ENCODE measurements around the gene SCAF11. TPM values are rescaled to one million over a fixed set of nuclear protein-coding genes. Genes with fewer than 3 reads are reported as not detected.
A peak's percentile ranks its signal among the peaks of the same experiment; 100 is the strongest.

SCAF11 gene
- total and polyA plus RNA-seq, 2 experiments from 2014 or later, result 77.0 to 84.8 TPM

DNA sequence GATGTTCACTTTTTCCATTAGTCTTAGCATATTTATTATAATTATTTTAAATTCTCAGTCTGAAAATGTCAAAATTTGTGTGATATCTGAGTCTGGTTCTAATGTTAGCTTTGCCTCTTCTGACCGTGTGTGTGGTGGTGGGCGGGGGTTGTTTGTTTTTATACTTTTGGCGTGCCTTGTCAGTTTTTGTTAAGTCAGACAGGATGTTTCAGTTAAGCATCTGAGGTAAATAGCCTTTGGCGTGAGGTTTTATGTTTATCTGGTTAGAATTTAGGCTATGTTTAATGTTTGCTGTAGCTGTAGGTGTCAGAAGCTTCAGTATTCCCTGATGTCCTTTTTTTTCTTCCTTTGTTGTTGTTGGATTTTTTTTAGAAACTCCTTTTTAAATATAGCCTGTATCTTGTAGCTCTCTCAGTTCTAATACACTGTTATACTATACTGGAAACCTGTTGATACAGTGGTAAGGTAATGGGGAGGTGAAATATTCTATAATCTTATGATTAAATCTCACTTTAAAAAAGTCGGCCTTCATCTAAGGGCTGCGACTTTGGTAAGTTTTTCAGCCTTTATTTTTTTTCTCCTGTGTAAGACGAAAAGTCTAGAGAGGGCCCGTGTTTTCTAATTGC, 111.6 kb downstream of the SCAF11 start:
- DNase-seq (ENCODE audit: low spot score), result no peak
- Histone ChIP-seq H3K27ac (ENCODE audit: low read depth) (no peak overlapping the region), H2AFZ (no peak overlapping the region), H3K79me2 (replicated peaks; ENCODE audit: insufficient read depth) (no peaks in the 10 kb centered on the region), H3K4me3 (no peak overlapping the region), H3K27me3 (ENCODE audit: insufficient read depth) (no peaks in the 10 kb centered on the region), H3K9me2 (ENCODE audit: insufficient read depth) (no peaks in the 10 kb centered on the region), H3K36me3 (ENCODE audit: insufficient read depth) (no peaks in the 10 kb centered on the region; the same call in 1 of the 2 replicates), H4K20me1 (replicated peaks; ENCODE audit: insufficient read depth) (no peaks in the 10 kb centered on the region), H3F3A (replicated peaks; ENCODE audit: low read depth) (no peaks in the 10 kb centered on the region), H3K4me1 (ENCODE audit: insufficient read depth) (peaks cover 5% of the 10 kb centered on the region; the same call in 1 of the 2 replicates), H3K4me2 (no peak overlapping the region)
- TF ChIP-seq NANOG (IDR thresholded peaks at IDR 0.05; ENCODE audit: borderline replicate concordance), result no peak
- TF ChIP-seq, protein P1, sequence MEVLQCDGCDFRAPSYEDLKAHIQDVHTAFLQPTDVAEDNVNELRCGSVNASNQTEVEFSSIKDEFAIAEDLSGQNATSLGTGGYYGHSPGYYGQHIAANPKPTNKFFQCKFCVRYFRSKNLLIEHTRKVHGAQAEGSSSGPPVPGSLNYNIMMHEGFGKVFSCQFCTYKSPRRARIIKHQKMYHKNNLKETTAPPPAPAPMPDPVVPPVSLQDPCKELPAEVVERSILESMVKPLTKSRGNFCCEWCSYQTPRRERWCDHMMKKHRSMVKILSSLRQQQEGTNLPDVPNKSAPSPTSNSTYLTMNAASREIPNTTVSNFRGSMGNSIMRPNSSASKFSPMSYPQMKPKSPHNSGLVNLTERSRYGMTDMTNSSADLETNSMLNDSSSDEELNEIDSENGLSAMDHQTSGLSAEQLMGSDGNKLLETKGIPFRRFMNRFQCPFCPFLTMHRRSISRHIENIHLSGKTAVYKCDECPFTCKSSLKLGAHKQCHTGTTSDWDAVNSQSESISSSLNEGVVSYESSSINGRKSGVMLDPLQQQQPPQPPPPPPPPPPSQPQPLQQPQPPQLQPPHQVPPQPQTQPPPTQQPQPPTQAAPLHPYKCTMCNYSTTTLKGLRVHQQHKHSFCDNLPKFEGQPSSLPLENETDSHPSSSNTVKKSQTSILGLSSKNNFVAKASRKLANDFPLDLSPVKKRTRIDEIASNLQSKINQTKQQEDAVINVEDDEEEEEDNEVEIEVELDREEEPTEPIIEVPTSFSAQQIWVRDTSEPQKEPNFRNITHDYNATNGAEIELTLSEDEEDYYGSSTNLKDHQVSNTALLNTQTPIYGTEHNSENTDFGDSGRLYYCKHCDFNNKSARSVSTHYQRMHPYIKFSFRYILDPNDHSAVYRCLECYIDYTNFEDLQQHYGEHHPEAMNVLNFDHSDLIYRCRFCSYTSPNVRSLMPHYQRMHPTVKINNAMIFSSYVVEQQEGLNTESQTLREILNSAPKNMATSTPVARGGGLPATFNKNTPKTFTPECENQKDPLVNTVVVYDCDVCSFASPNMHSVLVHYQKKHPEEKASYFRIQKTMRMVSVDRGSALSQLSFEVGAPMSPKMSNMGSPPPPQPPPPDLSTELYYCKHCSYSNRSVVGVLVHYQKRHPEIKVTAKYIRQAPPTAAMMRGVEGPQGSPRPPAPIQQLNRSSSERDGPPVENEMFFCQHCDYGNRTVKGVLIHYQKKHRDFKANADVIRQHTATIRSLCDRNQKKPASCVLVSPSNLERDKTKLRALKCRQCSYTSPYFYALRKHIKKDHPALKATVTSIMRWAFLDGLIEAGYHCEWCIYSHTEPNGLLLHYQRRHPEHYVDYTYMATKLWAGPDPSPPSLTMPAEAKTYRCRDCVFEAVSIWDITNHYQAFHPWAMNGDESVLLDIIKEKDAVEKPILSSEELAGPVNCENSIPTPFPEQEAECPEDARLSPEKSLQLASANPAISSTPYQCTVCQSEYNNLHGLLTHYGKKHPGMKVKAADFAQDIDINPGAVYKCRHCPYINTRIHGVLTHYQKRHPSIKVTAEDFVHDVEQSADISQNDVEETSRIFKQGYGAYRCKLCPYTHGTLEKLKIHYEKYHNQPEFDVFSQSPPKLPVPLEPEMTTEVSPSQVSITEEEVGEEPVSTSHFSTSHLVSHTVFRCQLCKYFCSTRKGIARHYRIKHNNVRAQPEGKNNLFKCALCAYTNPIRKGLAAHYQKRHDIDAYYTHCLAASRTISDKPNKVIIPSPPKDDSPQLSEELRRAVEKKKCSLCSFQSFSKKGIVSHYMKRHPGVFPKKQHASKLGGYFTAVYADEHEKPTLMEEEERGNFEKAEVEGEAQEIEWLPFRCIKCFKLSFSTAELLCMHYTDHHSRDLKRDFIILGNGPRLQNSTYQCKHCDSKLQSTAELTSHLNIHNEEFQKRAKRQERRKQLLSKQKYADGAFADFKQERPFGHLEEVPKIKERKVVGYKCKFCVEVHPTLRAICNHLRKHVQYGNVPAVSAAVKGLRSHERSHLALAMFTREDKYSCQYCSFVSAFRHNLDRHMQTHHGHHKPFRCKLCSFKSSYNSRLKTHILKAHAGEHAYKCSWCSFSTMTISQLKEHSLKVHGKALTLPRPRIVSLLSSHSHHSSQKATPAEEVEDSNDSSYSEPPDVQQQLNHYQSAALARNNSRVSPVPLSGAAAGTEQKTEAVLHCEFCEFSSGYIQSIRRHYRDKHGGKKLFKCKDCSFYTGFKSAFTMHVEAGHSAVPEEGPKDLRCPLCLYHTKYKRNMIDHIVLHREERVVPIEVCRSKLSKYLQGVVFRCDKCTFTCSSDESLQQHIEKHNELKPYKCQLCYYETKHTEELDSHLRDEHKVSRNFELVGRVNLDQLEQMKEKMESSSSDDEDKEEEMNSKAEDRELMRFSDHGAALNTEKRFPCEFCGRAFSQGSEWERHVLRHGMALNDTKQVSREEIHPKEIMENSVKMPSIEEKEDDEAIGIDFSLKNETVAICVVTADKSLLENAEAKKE (CRISPR knock-in tag; IDR thresholded peaks at IDR 0.05), result no peak
- no peak for TF ChIP-seq EZH2 (IDR thresholded peaks at IDR 0.05; ENCODE audit: low read depth, unreplicated experiment)
- no peak for TF ChIP-seq POLR2AphosphoS5 (IDR thresholded peaks at IDR 0.05; ENCODE audit: low read depth)
- no peak for TF ChIP-seq EZH2phosphoT487 (IDR thresholded peaks at IDR 0.05; ENCODE audit: unreplicated experiment)
- no peak for TF ChIP-seq STAT1 (IDR thresholded peaks at IDR 0.05; ENCODE audit: unreplicated experiment)
- TF ChIP-seq, protein P2, sequence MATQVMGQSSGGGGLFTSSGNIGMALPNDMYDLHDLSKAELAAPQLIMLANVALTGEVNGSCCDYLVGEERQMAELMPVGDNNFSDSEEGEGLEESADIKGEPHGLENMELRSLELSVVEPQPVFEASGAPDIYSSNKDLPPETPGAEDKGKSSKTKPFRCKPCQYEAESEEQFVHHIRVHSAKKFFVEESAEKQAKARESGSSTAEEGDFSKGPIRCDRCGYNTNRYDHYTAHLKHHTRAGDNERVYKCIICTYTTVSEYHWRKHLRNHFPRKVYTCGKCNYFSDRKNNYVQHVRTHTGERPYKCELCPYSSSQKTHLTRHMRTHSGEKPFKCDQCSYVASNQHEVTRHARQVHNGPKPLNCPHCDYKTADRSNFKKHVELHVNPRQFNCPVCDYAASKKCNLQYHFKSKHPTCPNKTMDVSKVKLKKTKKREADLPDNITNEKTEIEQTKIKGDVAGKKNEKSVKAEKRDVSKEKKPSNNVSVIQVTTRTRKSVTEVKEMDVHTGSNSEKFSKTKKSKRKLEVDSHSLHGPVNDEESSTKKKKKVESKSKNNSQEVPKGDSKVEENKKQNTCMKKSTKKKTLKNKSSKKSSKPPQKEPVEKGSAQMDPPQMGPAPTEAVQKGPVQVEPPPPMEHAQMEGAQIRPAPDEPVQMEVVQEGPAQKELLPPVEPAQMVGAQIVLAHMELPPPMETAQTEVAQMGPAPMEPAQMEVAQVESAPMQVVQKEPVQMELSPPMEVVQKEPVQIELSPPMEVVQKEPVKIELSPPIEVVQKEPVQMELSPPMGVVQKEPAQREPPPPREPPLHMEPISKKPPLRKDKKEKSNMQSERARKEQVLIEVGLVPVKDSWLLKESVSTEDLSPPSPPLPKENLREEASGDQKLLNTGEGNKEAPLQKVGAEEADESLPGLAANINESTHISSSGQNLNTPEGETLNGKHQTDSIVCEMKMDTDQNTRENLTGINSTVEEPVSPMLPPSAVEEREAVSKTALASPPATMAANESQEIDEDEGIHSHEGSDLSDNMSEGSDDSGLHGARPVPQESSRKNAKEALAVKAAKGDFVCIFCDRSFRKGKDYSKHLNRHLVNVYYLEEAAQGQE (IDR thresholded peaks at IDR 0.05; ENCODE audit: unreplicated experiment), result no peak
- TF ChIP-seq CREB1 (CRISPR knock-in tag; IDR thresholded peaks at IDR 0.05; ENCODE audit: low read depth), result no peak
- TF ChIP-seq ZNF114 (CRISPR knock-in tag; IDR thresholded peaks at IDR 0.05), result no peak
- no peak for TF ChIP-seq JUNB (IDR thresholded peaks at IDR 0.05; ENCODE audit: unreplicated experiment)
- TF ChIP-seq, protein P3, sequence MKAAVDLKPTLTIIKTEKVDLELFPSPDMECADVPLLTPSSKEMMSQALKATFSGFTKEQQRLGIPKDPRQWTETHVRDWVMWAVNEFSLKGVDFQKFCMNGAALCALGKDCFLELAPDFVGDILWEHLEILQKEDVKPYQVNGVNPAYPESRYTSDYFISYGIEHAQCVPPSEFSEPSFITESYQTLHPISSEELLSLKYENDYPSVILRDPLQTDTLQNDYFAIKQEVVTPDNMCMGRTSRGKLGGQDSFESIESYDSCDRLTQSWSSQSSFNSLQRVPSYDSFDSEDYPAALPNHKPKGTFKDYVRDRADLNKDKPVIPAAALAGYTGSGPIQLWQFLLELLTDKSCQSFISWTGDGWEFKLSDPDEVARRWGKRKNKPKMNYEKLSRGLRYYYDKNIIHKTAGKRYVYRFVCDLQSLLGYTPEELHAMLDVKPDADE (IDR thresholded peaks at IDR 0.05), result no peak
- TF ChIP-seq ZNF331 (CRISPR knock-in tag; IDR thresholded peaks at IDR 0.05; ENCODE audit: low read depth), result no peak
- TF ChIP-seq, protein P4, sequence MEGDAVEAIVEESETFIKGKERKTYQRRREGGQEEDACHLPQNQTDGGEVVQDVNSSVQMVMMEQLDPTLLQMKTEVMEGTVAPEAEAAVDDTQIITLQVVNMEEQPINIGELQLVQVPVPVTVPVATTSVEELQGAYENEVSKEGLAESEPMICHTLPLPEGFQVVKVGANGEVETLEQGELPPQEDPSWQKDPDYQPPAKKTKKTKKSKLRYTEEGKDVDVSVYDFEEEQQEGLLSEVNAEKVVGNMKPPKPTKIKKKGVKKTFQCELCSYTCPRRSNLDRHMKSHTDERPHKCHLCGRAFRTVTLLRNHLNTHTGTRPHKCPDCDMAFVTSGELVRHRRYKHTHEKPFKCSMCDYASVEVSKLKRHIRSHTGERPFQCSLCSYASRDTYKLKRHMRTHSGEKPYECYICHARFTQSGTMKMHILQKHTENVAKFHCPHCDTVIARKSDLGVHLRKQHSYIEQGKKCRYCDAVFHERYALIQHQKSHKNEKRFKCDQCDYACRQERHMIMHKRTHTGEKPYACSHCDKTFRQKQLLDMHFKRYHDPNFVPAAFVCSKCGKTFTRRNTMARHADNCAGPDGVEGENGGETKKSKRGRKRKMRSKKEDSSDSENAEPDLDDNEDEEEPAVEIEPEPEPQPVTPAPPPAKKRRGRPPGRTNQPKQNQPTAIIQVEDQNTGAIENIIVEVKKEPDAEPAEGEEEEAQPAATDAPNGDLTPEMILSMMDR (conservative IDR thresholded peaks at IDR 0.05; ENCODE audit: low read depth in 2 of 2), result no peak
- Mint-ChIP-seq H3K4me3 (no peak overlapping the region), H3K36me3 (ENCODE audit: low read depth) (peaks cover 63% of the 10 kb centered on the region), H3K9me3 (peaks cover 3% of the 10 kb centered on the region; the same call in 1 of the 3 replicates), H3K27ac (peak overlapping the region; percentile 31), H3K27me3 (ENCODE audit: insufficient read depth, low read depth, poor library complexity) (peaks cover 3% of the 10 kb centered on the region), H3K4me1 (peaks cover 12% of the 10 kb centered on the region)
- no peak for ATAC-seq
